Ishikawa (cell line): ENCODE data around the gene AP4S1.

Experiments
- CEBPB ChIP-seq: IDR thresholded peaks from 2 replicates; pipeline ENCODE4 v1.6.1; 2012
- CREB1 ChIP-seq: IDR thresholded peaks from 2 replicates; pipeline ENCODE4 v1.6.1; 2012; ENCODE audit warnings: low read depth
- EGR1 ChIP-seq: IDR thresholded peaks from 2 replicates; pipeline ENCODE4 v1.6.1; 2012
- EP300 ChIP-seq: IDR thresholded peaks from 2 replicates; pipeline ENCODE4 v1.6.1; 2012; ENCODE audit warnings: borderline replicate concordance
- FOXM1 ChIP-seq: IDR thresholded peaks from 2 replicates; pipeline ENCODE4 v1.6.1; 2012; ENCODE audit warnings: low read depth, borderline replicate concordance
- MAX ChIP-seq: IDR thresholded peaks from 2 replicates; pipeline ENCODE4 v1.6.1; 2012
- NFIC ChIP-seq: IDR thresholded peaks from 2 replicates; pipeline ENCODE4 v1.6.1; 2012
- RAD21 ChIP-seq: IDR thresholded peaks from 2 replicates; pipeline ENCODE4 v1.6.1; 2012; ENCODE audit warnings: low read depth
- TAF1 ChIP-seq: IDR thresholded peaks from 2 replicates; pipeline ENCODE4 v1.6.1; 2012; ENCODE audit warnings: low read depth, mild to moderate bottlenecking
- TCF12 ChIP-seq: IDR thresholded peaks from 2 replicates; pipeline ENCODE4 v1.6.1; 2012; ENCODE audit warnings: low read depth
- TEAD4 ChIP-seq: IDR thresholded peaks from 2 replicates; pipeline ENCODE4 v1.6.1; 2012
- USF1 ChIP-seq: IDR thresholded peaks from 2 replicates; pipeline ENCODE4 v1.6.1; 2012
- YY1 ChIP-seq: IDR thresholded peaks from 2 replicates; pipeline ENCODE4 v1.6.1; 2012; ENCODE audit warnings: low read depth
- ZBTB7A ChIP-seq: IDR thresholded peaks from 2 replicates; pipeline ENCODE4 v1.6.1; 2012; ENCODE audit warnings: low read depth
- TF ChIP-seq, protein P1 (sequence below): IDR thresholded peaks from 2 replicates; pipeline ENCODE4 v1.6.1; 2012; ENCODE audit warnings: low read depth, mild to moderate bottlenecking

Gene AP4S1

DNA sequence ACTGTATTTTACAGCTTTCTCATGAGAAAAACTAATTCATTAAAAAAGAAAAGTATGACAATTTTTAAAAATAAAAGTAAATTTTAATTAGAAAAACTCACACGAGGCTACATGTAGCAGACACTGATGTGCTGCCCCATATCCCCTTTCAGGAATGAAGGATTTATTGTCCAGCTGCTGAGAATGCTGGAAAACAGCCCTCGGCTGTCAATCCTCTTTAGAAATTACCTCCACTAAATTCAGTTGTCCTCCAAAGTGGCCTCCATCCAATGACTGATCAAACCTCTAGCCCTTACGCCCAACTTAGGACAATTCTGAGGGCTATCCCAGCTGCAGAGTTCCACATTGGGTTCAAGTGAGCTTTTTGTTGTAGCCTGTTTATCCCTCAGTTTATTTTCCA lies 29.8 kb upstream of the AP4S1 start:
- no peak for TF ChIP-seq YY1
- TF ChIP-seq, protein P1, sequence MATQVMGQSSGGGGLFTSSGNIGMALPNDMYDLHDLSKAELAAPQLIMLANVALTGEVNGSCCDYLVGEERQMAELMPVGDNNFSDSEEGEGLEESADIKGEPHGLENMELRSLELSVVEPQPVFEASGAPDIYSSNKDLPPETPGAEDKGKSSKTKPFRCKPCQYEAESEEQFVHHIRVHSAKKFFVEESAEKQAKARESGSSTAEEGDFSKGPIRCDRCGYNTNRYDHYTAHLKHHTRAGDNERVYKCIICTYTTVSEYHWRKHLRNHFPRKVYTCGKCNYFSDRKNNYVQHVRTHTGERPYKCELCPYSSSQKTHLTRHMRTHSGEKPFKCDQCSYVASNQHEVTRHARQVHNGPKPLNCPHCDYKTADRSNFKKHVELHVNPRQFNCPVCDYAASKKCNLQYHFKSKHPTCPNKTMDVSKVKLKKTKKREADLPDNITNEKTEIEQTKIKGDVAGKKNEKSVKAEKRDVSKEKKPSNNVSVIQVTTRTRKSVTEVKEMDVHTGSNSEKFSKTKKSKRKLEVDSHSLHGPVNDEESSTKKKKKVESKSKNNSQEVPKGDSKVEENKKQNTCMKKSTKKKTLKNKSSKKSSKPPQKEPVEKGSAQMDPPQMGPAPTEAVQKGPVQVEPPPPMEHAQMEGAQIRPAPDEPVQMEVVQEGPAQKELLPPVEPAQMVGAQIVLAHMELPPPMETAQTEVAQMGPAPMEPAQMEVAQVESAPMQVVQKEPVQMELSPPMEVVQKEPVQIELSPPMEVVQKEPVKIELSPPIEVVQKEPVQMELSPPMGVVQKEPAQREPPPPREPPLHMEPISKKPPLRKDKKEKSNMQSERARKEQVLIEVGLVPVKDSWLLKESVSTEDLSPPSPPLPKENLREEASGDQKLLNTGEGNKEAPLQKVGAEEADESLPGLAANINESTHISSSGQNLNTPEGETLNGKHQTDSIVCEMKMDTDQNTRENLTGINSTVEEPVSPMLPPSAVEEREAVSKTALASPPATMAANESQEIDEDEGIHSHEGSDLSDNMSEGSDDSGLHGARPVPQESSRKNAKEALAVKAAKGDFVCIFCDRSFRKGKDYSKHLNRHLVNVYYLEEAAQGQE, result no peak

- TF ChIP-seq CEBPB, result no peak
- TF ChIP-seq, protein P1, result no peak
- TF ChIP-seq USF1, result no peak
- no peak for TF ChIP-seq TCF12
- no peak for TF ChIP-seq TEAD4
- TF ChIP-seq EP300, result no peak
- no peak for TF ChIP-seq ZBTB7A
- TF ChIP-seq MAX, result no peak
- TF ChIP-seq RAD21, result no peak
- TF ChIP-seq YY1, result no peak
- TF ChIP-seq FOXM1, result no peak
- no peak for TF ChIP-seq NFIC
- no peak for TF ChIP-seq EGR1
- TF ChIP-seq CREB1, result no peak
Measured at GRCh38 chr14:30996892-30997659, 28.4 kb upstream of the AP4S1 start.

DNA sequence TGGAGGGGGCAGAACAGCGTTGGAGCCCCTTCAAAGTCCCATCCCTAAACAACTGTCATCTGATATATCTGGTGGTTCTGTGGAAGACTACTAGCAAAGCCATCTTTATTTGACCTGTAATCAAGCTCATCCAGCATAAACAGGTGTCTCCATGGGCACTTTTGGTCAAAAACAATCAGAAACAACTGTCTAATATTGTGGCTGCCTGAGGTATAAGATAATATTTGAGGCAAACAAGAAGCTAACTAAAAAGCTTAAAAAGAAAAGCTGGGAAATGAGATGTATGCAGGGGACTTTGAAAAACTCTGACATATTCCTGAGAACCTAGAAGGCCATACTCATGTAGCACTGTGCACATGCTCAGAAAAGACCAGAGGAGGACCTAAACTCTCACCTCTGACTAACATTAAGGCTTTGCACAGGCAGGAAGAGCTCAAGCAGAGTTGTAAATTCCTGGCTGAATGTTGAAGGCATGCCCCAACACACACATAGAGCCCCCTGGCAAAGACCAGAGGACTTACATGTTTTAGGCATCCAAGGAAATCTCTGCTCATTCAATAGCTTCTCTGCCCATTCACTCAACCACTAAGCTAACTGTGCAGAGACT lies 27.2 kb upstream of the AP4S1 start:
- TF ChIP-seq CEBPB (no peak), CREB1 (no peak), TCF12 (no peak)

- TF ChIP-seq CREB1, result no peak
- TF ChIP-seq, protein P1, result no peak
- TF ChIP-seq RAD21, result no peak
- TF ChIP-seq EGR1, result no peak
- TF ChIP-seq ZBTB7A, result no peak
- TF ChIP-seq USF1, result no peak
- TF ChIP-seq EP300, result no peak
- TF ChIP-seq CEBPB, result no peak
- TF ChIP-seq FOXM1, result no peak
- no peak for TF ChIP-seq TAF1
- no peak for TF ChIP-seq NFIC
- no peak for TF ChIP-seq YY1
- no peak for TF ChIP-seq MAX
- no peak for TF ChIP-seq TEAD4
- no peak for TF ChIP-seq TCF12
Measured at GRCh38 chr14:30999038-30999773, 26.2 kb upstream of the AP4S1 start.
